HG03095 (cell line): ENCODE results near the gene CPLX1.

Experiments
- ATAC-seq: cut with Tn5 transposase; IDR thresholded peaks from one replicate; pipeline ENCODE4 v1.9.1; 2021; ENCODE audit warnings: moderate library complexity; ENCODE audit not compliant: unreplicated experiment

The CPLX1 gene

GRCh38 chr4:825971-826330 is at the start of gene CPLX1:
CPLX1 (minus strand) TSS chr4:826129; CDS start chr4:824522, 1,607 bp downstream.
- no peak for ATAC-seq

GRCh38 chr4:874971-875817 is 49.3 kb upstream of the CPLX1 start:
- no peak for ATAC-seq

- no peak for ATAC-seq
Observed at GRCh38 chr4:874056-874455, 48.1 kb upstream of the CPLX1 start.

GRCh38 chr4:872241-872981 is 46.5 kb upstream of the CPLX1 start:
- ATAC-seq = no peak

GRCh38 chr4:871484-871883 is 45.6 kb upstream of the CPLX1 start:
- no peak for ATAC-seq

GRCh38 chr4:870951-871350 is 45.0 kb upstream of the CPLX1 start:
- ATAC-seq = no peak

GRCh38 chr4:869776-870175 is 43.8 kb upstream of the CPLX1 start:
- no peak for ATAC-seq

- ATAC-seq = no peak
Observed at GRCh38 chr4:868421-868820, 42.5 kb upstream of the CPLX1 start.

GRCh38 chr4:867526-868250 is 41.8 kb upstream of the CPLX1 start:
- ATAC-seq = no peak

GRCh38 chr4:866761-867390 is 40.9 kb upstream of the CPLX1 start:
- no peak for ATAC-seq

GRCh38 chr4:866068-866760 is 40.3 kb upstream of the CPLX1 start:
- no peak for ATAC-seq

- no peak for ATAC-seq
Observed at GRCh38 chr4:865572-865971, 39.6 kb upstream of the CPLX1 start.

- no peak for ATAC-seq
Observed at GRCh38 chr4:865121-865465, 39.2 kb upstream of the CPLX1 start.

- no peak for ATAC-seq
Observed at GRCh38 chr4:864456-865120, 38.7 kb upstream of the CPLX1 start.

- ATAC-seq = no peak
Observed at GRCh38 chr4:860561-860960, 34.6 kb upstream of the CPLX1 start.

- no peak for ATAC-seq
Observed at GRCh38 chr4:859496-859895, 33.6 kb upstream of the CPLX1 start.

- no peak for ATAC-seq
Observed at GRCh38 chr4:858831-859451, 33.0 kb upstream of the CPLX1 start.

- ATAC-seq = no peak
Observed at GRCh38 chr4:858041-858481, 32.1 kb upstream of the CPLX1 start.

- no peak for ATAC-seq
Observed at GRCh38 chr4:857461-857860, 31.5 kb upstream of the CPLX1 start.
